Type B pancreatic cell (in vitro differentiated cells): ENCODE data around the gene CAPN10. TPM values are rescaled to one million over a fixed set of nuclear protein-coding genes. Genes with fewer than 3 reads are reported as not detected.

Experiments used
- DNase-seq: peaks from one replicate; pipeline ENCODE4 v3.0.0; 2021; ENCODE audit warnings: mixed read lengths; ENCODE audit not compliant: unreplicated experiment; ENCODE audit errors: extremely low spot score
- H3K27ac Mint-ChIP-seq: 2 replicates; pipeline ENCODE4 v1.8.0; 2021; ENCODE audit warnings: mild to moderate bottlenecking, mixed read lengths
- H3K27me3 Mint-ChIP-seq: 2 replicates; pipeline ENCODE4 v1.8.0; 2021; ENCODE audit warnings: mixed read lengths
- H3K36me3 Mint-ChIP-seq: 2 replicates; pipeline ENCODE4 v1.8.0; 2021; ENCODE audit warnings: mixed read lengths
- H3K4me1 Mint-ChIP-seq: one replicate; pipeline ENCODE4 v1.8.0; 2021; ENCODE audit warnings: mixed read lengths; ENCODE audit not compliant: unreplicated experiment
- H3K4me3 Mint-ChIP-seq: 2 replicates; pipeline ENCODE4 v1.8.0; 2021; ENCODE audit warnings: mild to moderate bottlenecking, mixed read lengths
- H3K9me3 Mint-ChIP-seq: 2 replicates; pipeline ENCODE4 v1.8.0; 2021; ENCODE audit warnings: mixed read lengths
- total RNA-seq: library from RNA; stranded (reverse); gene quantifications from 2 replicates; pipeline ENCODE4 v1.2.1, GENCODE V29; 2021; ENCODE audit warnings: low replicate concordance
- TF ChIP-seq, protein P1 (sequence below): fragments of 200-600 bp; sonication (generic); conservative IDR thresholded peaks from 2 replicates; pipeline ENCODE4 v1.5.0; 2021; ENCODE audit warnings: antibody characterized with exemption, mild to moderate bottlenecking

CAPN10 gene
- total RNA-seq, 1 donor from 2014 or later: 55.2 TPM

DNA sequence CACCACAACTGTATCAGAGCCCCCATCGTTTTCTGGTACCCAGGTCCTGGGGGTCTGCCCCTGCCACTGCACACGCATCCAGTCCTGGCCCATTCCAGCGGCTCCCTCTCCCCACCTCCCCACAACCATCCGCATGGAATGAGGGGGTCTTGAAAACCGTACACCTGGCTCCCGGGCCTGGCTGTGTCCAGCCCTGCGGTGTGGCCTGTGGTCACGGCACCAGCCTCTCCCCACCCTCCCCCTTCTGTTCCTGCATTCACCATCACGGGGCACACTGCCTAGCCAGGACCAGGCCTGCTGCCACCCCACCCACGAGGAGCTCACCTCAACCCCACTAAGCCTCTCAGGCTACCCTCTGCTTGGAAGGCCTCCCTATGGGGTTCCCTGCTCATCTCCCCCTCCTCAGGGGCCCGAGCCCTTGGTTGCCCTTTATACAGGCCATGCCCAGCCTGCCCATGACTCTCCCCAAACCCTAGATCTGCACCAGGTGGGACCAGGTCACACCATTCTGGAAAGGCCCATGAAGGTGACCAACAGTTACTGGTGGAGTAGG lies 50.1 kb downstream of the CAPN10 start:
- H3K4me3 Mint-ChIP-seq: no peak overlapping the region

DNA sequence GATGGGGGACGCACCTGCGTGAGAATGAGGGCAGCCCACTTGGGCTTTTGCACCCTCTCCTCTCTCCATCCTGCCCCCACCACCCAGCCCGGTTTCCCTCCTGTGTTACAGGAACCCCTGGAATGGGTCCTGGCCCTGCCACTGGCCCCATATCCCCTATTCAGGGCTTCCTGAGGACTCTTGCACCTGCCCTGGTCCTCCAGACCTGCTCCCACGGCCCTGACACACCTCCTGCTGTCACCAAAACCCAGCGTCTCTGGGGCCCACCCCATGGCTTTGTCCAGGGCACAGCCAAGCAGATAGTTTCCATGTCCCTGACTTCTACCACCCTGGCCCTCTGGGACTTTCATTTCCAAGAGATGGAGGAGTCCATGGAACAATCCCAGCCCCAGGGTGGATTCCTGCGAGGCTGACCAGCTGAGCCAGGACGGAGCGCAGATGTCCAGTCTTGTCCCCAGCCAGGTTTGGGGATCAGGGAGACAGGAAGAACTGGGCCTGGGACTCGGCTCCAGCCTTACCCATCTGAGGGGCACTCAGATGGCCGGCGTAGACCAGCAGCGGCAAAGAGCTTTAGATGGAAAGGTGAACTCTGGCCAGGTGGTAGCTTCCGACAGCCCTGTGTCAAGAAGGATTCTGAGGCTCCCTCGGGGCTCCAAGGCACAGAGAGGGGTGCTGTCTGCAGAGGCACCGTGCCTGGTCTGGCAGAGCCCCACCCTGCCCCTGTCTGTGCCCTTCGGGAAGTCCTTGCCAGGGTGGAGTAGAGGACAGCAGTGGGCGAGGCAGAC lies 50.8 kb downstream of the CAPN10 start:
- DNase-seq: peak; percentile 66
- Mint-ChIP-seq H3K27me3 (peaks cover 28% of the 10 kb centered on the region), H3K27ac (no peak overlapping the region), H3K9me3 (peaks cover 8% of the 10 kb centered on the region), H3K36me3 (no peaks in the 10 kb centered on the region), H3K4me1 (no peaks in the 10 kb centered on the region), H3K4me3 (no peak overlapping the region)
- TF ChIP-seq, protein P1, sequence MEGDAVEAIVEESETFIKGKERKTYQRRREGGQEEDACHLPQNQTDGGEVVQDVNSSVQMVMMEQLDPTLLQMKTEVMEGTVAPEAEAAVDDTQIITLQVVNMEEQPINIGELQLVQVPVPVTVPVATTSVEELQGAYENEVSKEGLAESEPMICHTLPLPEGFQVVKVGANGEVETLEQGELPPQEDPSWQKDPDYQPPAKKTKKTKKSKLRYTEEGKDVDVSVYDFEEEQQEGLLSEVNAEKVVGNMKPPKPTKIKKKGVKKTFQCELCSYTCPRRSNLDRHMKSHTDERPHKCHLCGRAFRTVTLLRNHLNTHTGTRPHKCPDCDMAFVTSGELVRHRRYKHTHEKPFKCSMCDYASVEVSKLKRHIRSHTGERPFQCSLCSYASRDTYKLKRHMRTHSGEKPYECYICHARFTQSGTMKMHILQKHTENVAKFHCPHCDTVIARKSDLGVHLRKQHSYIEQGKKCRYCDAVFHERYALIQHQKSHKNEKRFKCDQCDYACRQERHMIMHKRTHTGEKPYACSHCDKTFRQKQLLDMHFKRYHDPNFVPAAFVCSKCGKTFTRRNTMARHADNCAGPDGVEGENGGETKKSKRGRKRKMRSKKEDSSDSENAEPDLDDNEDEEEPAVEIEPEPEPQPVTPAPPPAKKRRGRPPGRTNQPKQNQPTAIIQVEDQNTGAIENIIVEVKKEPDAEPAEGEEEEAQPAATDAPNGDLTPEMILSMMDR: no peak

More for the DNA sequence above, 50.1 kb downstream of the CAPN10 start:
- DNase-seq: no peak
- Mint-ChIP-seq H3K27ac (no peak overlapping the region), H3K9me3 (peaks cover 8% of the 10 kb centered on the region), H3K27me3 (peaks cover 28% of the 10 kb centered on the region), H3K36me3 (no peaks in the 10 kb centered on the region), H3K4me1 (no peaks in the 10 kb centered on the region)
- TF ChIP-seq, protein P1: no peak

DNA sequence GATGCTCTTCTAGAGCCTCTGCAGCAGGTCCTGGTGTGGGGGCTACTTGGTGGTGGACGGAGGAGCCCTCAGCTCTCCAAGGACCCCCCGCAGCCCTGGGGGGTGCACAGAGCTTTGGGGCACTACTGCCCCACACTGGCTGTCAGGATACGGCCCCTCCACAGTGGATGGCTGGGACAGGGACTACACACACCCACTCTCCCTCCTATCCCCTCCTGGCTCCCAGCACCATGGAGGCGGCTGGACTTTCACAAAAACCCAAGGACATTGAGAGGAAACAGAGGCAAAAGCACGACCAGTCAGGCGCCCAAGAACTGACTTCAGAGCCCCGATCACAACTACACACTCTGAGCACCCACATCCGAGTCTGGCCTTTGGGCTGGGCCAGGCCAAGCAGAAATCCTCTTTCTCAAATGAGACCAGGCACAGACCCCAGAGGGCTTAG lies 51.4 kb downstream of the CAPN10 start:
- H3K4me3 Mint-ChIP-seq: no peak overlapping the region
- H3K27ac Mint-ChIP-seq: no peak overlapping the region
- no peaks in the 10 kb centered on the region for H3K36me3 Mint-ChIP-seq
- TF ChIP-seq, protein P1: no peak
- peaks cover 7% of the 10 kb centered on the region for H3K9me3 Mint-ChIP-seq
- DNase-seq: no peak
- H3K4me1 Mint-ChIP-seq: no peaks in the 10 kb centered on the region
- peaks cover 28% of the 10 kb centered on the region for H3K27me3 Mint-ChIP-seq

DNA sequence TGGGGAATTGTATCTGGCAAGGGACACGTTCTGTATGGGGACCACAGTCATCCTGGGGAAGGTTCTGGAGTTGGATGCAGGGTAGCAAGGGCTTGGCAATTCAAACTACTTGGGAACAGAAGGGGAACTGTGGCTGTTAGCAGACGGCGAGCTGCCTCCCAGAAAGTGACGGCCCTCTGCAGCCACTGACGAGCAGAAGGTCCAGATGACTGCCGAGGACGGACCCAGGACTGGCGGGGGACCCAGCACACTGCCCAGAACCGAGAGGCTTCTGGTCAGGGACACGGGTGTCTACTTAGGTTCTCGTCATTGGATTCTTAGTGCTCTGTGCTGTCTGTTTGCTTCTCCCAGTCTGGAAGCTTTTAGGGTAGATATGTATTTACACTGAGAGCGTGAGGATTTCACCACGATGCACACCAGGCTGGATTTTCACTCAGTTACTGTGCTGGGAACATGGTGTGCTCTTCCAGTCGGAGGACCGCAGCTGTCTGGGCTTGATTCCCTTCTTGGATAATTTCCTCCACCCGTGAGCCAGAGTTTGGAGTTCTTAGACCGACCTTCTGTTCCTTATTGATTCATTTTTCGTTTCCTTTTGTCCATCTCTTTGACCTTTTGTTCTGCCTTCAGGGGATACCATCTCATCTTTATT lies 52.1 kb downstream of the CAPN10 start:
- Mint-ChIP-seq H3K27me3 (peaks cover 28% of the 10 kb centered on the region), H3K4me1 (no peaks in the 10 kb centered on the region), H3K9me3 (no peaks in the 10 kb centered on the region), H3K4me3 (no peak overlapping the region), H3K27ac (no peak overlapping the region), H3K36me3 (no peaks in the 10 kb centered on the region)
- TF ChIP-seq, protein P1: no peak
- no peak for DNase-seq

DNA sequence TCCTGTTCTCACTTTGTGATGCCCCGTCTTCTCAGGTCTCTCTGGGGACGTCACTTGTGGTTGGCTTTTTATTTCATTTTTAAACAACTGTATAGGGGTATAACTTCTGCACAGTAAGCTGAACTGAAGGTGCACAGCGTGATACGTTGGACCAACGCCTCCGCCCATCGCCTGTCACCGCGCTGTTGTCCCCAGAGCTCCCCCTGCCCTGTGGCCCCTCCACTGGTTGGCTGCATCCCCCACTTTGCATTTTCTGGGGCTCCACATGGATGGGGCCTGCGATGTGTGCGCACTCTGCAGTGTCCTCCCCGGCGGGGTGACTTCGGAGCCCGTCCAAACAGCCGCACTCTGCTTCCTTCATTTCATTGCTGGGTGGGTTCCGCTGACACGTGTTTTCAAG lies 53.0 kb downstream of the CAPN10 start:
- DNase-seq: no peak

More for the DNA sequence above, 53.0 kb downstream of the CAPN10 start:
- Mint-ChIP-seq H3K36me3 (no peaks in the 10 kb centered on the region), H3K4me3 (no peak overlapping the region), H3K4me1 (no peaks in the 10 kb centered on the region), H3K27ac (no peak overlapping the region), H3K9me3 (no peaks in the 10 kb centered on the region), H3K27me3 (peaks cover 33% of the 10 kb centered on the region)
- TF ChIP-seq, protein P1: no peak
